Activated naive CD4-positive, alpha-beta T cell treated with anti-CD3 and anti-CD28 coated beads for 36 hours (primary cell): ENCODE measurements around the gene LAMA2. TPM values are rescaled to one million over a fixed set of nuclear protein-coding genes. Genes with fewer than 3 reads are reported as not detected.

Experiments used
- CTCF ChIA-PET: fragments of 350-600 bp; sonication (Branson Sonifier 250); formaldehyde crosslinking; loops from one replicate; lab custom pipeline; 2021; ENCODE audit warnings: antibody characterized with exemption; lab: Charles Lee
- DNase-seq: peaks from one replicate; pipeline ENCODE4 v3.0.0-alpha.2; 2020
- H3K27ac Mint-ChIP-seq: one replicate; pipeline ENCODE4 v1.8.0; 2021; ENCODE audit warnings: mild to moderate bottlenecking, mixed read lengths
- H3K27me3 Mint-ChIP-seq: one replicate; pipeline ENCODE4 v1.8.0; 2021; ENCODE audit warnings: low read depth, mixed read lengths
- H3K36me3 Mint-ChIP-seq: one replicate; pipeline ENCODE4 v1.8.0; 2021; ENCODE audit warnings: low read depth, mixed read lengths
- H3K4me1 Mint-ChIP-seq: one replicate; pipeline ENCODE4 v1.8.0; 2021; ENCODE audit warnings: low read depth, mixed read lengths
- H3K4me3 Mint-ChIP-seq: one replicate; pipeline ENCODE4 v1.8.0; 2021; ENCODE audit warnings: mild to moderate bottlenecking, moderate library complexity, mixed read lengths
- H3K9me3 Mint-ChIP-seq: one replicate; pipeline ENCODE4 v1.8.0; 2021; ENCODE audit warnings: mixed read lengths
- intact Hi-C: fragments of 100-400 bp; cut with micrococcal nuclease; formaldehyde crosslinking; loops from one replicate; pipeline ENCODE4 v1.15.1; 2023
- total RNA-seq, 2 experiments: library from RNA; stranded (reverse); gene quantifications; one replicate each; pipeline ENCODE4 v1.2.3, GENCODE V29; 2021

The LAMA2 gene
- total RNA-seq, 2 experiments from 2014 or later: 0.86 to 2.2 TPM

GRCh38 chr6:129117355-129117754, 234.4 kb downstream of the LAMA2 start:
- no peak for DNase-seq
- Mint-ChIP-seq H3K9me3 (no peaks in the 10 kb centered on the region), H3K27ac (no peak overlapping the region), H3K27me3 (no peaks in the 10 kb centered on the region), H3K4me1 (no peaks in the 10 kb centered on the region), H3K4me3 (no peak overlapping the region), H3K36me3 (no peaks in the 10 kb centered on the region)
- CTCF ChIA-PET: no interaction called here
- intact Hi-C loops: no loop called here

GRCh38 chr6:129120856-129121638, 238.1 kb downstream of the LAMA2 start:
- DNase-seq: no peak
- no peaks in the 10 kb centered on the region for H3K36me3 Mint-ChIP-seq
- no peaks in the 10 kb centered on the region for H3K4me1 Mint-ChIP-seq
- H3K9me3 Mint-ChIP-seq: no peaks in the 10 kb centered on the region
- intact Hi-C loops: no loop called here
- no peak overlapping the region for H3K4me3 Mint-ChIP-seq
- no peaks in the 10 kb centered on the region for H3K27me3 Mint-ChIP-seq
- no peak overlapping the region for H3K27ac Mint-ChIP-seq
- CTCF ChIA-PET: interaction anchor here (0.7 kb wide), 1 partner anchor 16 kb away, joined by 3 read pairs; no protein-coding TSS in a partner anchor

GRCh38 chr6:129124347-129124746, 241.4 kb downstream of the LAMA2 start:
- H3K27me3 Mint-ChIP-seq: peaks cover 1% of the 10 kb centered on the region
- DNase-seq: no peak
- no peak overlapping the region for H3K4me3 Mint-ChIP-seq
- intact Hi-C loops: no loop called here
- H3K36me3 Mint-ChIP-seq: no peaks in the 10 kb centered on the region
- H3K4me1 Mint-ChIP-seq: no peaks in the 10 kb centered on the region
- no peaks in the 10 kb centered on the region for H3K9me3 Mint-ChIP-seq
- CTCF ChIA-PET: interaction anchor here (0.6 kb wide), 1 partner anchor 474 kb away, joined by 3 read pairs; no protein-coding TSS in a partner anchor
- H3K27ac Mint-ChIP-seq: no peak overlapping the region

GRCh38 chr6:129130106-129130505, 247.2 kb downstream of the LAMA2 start:
- intact Hi-C loops: no loop called here
- DNase-seq: no peak
- no peaks in the 10 kb centered on the region for H3K36me3 Mint-ChIP-seq
- CTCF ChIA-PET: interaction anchor here (0.9 kb wide), 1 partner anchor 119 kb away, joined by 3 read pairs; no protein-coding TSS in a partner anchor
- H3K27ac Mint-ChIP-seq: no peak overlapping the region
- H3K9me3 Mint-ChIP-seq: no peaks in the 10 kb centered on the region
- peaks cover 1% of the 10 kb centered on the region for H3K27me3 Mint-ChIP-seq
- H3K4me1 Mint-ChIP-seq: no peaks in the 10 kb centered on the region
- no peak overlapping the region for H3K4me3 Mint-ChIP-seq

- Mint-ChIP-seq H3K4me3 (no peak overlapping the region), H3K27ac (no peak overlapping the region), H3K36me3 (no peaks in the 10 kb centered on the region), H3K9me3 (no peaks in the 10 kb centered on the region), H3K27me3 (peaks cover 1% of the 10 kb centered on the region), H3K4me1 (no peaks in the 10 kb centered on the region)
- CTCF ChIA-PET: interaction anchor here (0.9 kb wide), 1 partner anchor 118 kb away, joined by 3 read pairs; no protein-coding TSS in a partner anchor
- DNase-seq: no peak
- intact Hi-C loops: no loop called here
Observed at GRCh38 chr6:129130959-129131681, 248.2 kb downstream of the LAMA2 start.

- DNase-seq: no peak
- H3K4me3 Mint-ChIP-seq: no peak overlapping the region
- no peaks in the 10 kb centered on the region for H3K9me3 Mint-ChIP-seq
- H3K27ac Mint-ChIP-seq: no peak overlapping the region
- CTCF ChIA-PET: no interaction called here
- intact Hi-C loops: no loop called here
- peaks cover 1% of the 10 kb centered on the region for H3K27me3 Mint-ChIP-seq
- H3K4me1 Mint-ChIP-seq: no peaks in the 10 kb centered on the region
- no peaks in the 10 kb centered on the region for H3K36me3 Mint-ChIP-seq
Observed at GRCh38 chr6:129133770-129134192, 250.8 kb downstream of the LAMA2 start.

- Mint-ChIP-seq H3K27ac (no peak overlapping the region), H3K9me3 (no peaks in the 10 kb centered on the region), H3K27me3 (no peaks in the 10 kb centered on the region), H3K4me3 (no peak overlapping the region), H3K4me1 (no peaks in the 10 kb centered on the region), H3K36me3 (no peaks in the 10 kb centered on the region)
- intact Hi-C loops: no loop called here
- no peak for DNase-seq
- CTCF ChIA-PET: no interaction called here
Observed at GRCh38 chr6:129134535-129134934, 251.6 kb downstream of the LAMA2 start.

GRCh38 chr6:129135451-129135850, 252.5 kb downstream of the LAMA2 start:
- intact Hi-C loops: no loop called here
- CTCF ChIA-PET: interaction anchor here (0.9 kb wide), 1 partner anchor 25 kb away, joined by 5 read pairs; no protein-coding TSS in a partner anchor
- H3K9me3 Mint-ChIP-seq: no peaks in the 10 kb centered on the region
- DNase-seq: no peak
- H3K4me1 Mint-ChIP-seq: no peaks in the 10 kb centered on the region
- H3K27me3 Mint-ChIP-seq: no peaks in the 10 kb centered on the region
- no peak overlapping the region for H3K4me3 Mint-ChIP-seq
- no peaks in the 10 kb centered on the region for H3K36me3 Mint-ChIP-seq
- no peak overlapping the region for H3K27ac Mint-ChIP-seq

- no peak overlapping the region for H3K4me3 Mint-ChIP-seq
- CTCF ChIA-PET: interaction anchor here (0.5 kb wide), 1 partner anchor 18 kb away, joined by 3 read pairs; no protein-coding TSS in a partner anchor
- H3K36me3 Mint-ChIP-seq: no peaks in the 10 kb centered on the region
- no peak overlapping the region for H3K27ac Mint-ChIP-seq
- no peak for DNase-seq
- H3K9me3 Mint-ChIP-seq: no peaks in the 10 kb centered on the region
- no peaks in the 10 kb centered on the region for H3K4me1 Mint-ChIP-seq
- intact Hi-C loops: no loop called here
- H3K27me3 Mint-ChIP-seq: no peaks in the 10 kb centered on the region
Observed at GRCh38 chr6:129136751-129137150, 253.8 kb downstream of the LAMA2 start.

- Mint-ChIP-seq H3K27me3 (no peaks in the 10 kb centered on the region), H3K27ac (no peak overlapping the region), H3K4me3 (no peak overlapping the region), H3K9me3 (no peaks in the 10 kb centered on the region), H3K36me3 (no peaks in the 10 kb centered on the region), H3K4me1 (no peaks in the 10 kb centered on the region)
- CTCF ChIA-PET: no interaction called here
- intact Hi-C loops: no loop called here
- no peak for DNase-seq
Observed at GRCh38 chr6:129138739-129139405, 255.9 kb downstream of the LAMA2 start.

GRCh38 chr6:129140526-129140925, 257.6 kb downstream of the LAMA2 start:
- CTCF ChIA-PET: no interaction called here
- no peak for DNase-seq
- no peaks in the 10 kb centered on the region for H3K4me1 Mint-ChIP-seq
- no peaks in the 10 kb centered on the region for H3K36me3 Mint-ChIP-seq
- H3K27me3 Mint-ChIP-seq: peaks cover 3% of the 10 kb centered on the region
- H3K27ac Mint-ChIP-seq: no peak overlapping the region
- H3K4me3 Mint-ChIP-seq: no peak overlapping the region
- intact Hi-C loops: no loop called here
- no peaks in the 10 kb centered on the region for H3K9me3 Mint-ChIP-seq

- H3K36me3 Mint-ChIP-seq: no peaks in the 10 kb centered on the region
- H3K27me3 Mint-ChIP-seq: peaks cover 3% of the 10 kb centered on the region
- H3K4me3 Mint-ChIP-seq: no peak overlapping the region
- H3K27ac Mint-ChIP-seq: no peak overlapping the region
- CTCF ChIA-PET: no interaction called here
- H3K9me3 Mint-ChIP-seq: no peaks in the 10 kb centered on the region
- intact Hi-C loops: no loop called here
- no peaks in the 10 kb centered on the region for H3K4me1 Mint-ChIP-seq
- no peak for DNase-seq
Observed at GRCh38 chr6:129141499-129141898, 258.6 kb downstream of the LAMA2 start.
